Activated naive CD8-positive, alpha-beta T cell treated with anti-CD3 and anti-CD28 coated beads, Interleukin-2, amount 50 U/mL, for 24 hours (primary cell): ENCODE results near the gene LIFR.
"Not testable (repeated sequence)": the region's sequence is repeated elsewhere in the genome, so short reads cannot be mapped to it uniquely, and the experiment has no call there.

Experiments used
- ATAC-seq: fragments of 150-1000 bp; cut with Tn5 transposase; one replicate; pipeline ENCODE4 v1.10.0; 2021
- DNase-seq: peaks from one replicate; pipeline ENCODE4 v3.0.0; 2021
- H3K27ac Mint-ChIP-seq: one replicate; pipeline ENCODE4 v1.8.0; 2021; ENCODE audit warnings: mild to moderate bottlenecking, mixed read lengths
- H3K27me3 Mint-ChIP-seq: one replicate; pipeline ENCODE4 v1.8.0; 2021; ENCODE audit warnings: mixed read lengths
- H3K36me3 Mint-ChIP-seq: one replicate; pipeline ENCODE4 v1.8.0; 2021; ENCODE audit warnings: low read depth, mixed read lengths
- H3K4me1 Mint-ChIP-seq: one replicate; pipeline ENCODE4 v1.8.0; 2021; ENCODE audit warnings: mixed read lengths
- H3K4me3 Mint-ChIP-seq: one replicate; pipeline ENCODE4 v1.8.0; 2021; ENCODE audit warnings: mild to moderate bottlenecking, moderate library complexity, mixed read lengths
- H3K9me3 Mint-ChIP-seq: one replicate; pipeline ENCODE4 v1.8.0; 2021; ENCODE audit warnings: mixed read lengths

Gene LIFR

GRCh38 chr5:38590838-38591522 is 34.5 kb upstream of the LIFR start:
- Mint-ChIP-seq H3K27me3 (peaks cover 15% of the 10 kb centered on the region), H3K4me3 (no peak overlapping the region), H3K4me1 (no peaks in the 10 kb centered on the region), H3K36me3 (no peaks in the 10 kb centered on the region), H3K27ac (no peak overlapping the region), H3K9me3 (no peaks in the 10 kb centered on the region)
- DNase-seq = no peak
- no peak for ATAC-seq

DNA sequence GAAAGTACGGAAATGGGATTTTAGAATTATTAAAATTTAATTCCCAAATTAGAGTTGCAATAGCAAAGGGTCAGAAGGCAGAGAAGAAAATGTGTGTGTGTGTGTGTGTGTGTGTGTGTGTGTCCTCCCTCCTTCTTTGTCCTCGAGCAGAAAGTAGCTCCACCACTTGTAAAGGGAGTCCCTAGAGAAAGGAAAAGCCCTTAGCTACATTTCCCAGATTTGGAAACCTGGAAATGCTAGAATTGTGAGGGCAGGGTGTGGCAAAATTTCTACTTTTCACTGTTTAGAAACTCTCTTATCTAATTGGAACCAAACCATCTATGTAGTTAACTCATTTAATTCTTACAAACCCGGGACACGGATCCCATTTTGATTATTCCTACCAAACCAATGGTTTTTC is 33.2 kb upstream of the LIFR start:
- no peaks in the 10 kb centered on the region for H3K9me3 Mint-ChIP-seq

DNA sequence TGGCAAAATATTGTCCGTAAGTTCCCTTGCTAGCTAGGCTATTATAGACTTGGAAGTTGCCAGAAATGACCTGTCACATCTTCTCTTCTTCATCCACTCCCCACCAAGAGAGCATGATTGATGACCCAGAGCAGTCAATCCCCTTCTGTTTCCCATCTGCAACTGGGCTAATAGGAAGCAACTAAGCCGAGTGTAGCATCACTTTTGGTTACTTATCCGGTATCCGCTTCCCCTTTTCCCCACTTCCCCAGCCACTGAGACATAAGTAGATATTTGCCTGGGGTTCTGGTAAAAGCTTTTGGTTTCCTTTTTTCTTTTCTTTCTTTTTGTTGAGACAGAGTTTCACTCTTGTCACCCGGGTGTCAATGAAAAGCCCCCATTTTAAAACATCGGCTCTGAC is 29.4 kb upstream of the LIFR start:
- Mint-ChIP-seq H3K27me3 (peaks cover 46% of the 10 kb centered on the region), H3K4me3 (no peak overlapping the region)

More for the DNA sequence above, 33.2 kb upstream of the LIFR start:
- ATAC-seq (no peak), DNase-seq (no peak)
- no peaks in the 10 kb centered on the region for H3K4me1 Mint-ChIP-seq
- H3K27ac Mint-ChIP-seq = no peak overlapping the region
- H3K36me3 Mint-ChIP-seq = no peaks in the 10 kb centered on the region
- no peak overlapping the region for H3K4me3 Mint-ChIP-seq
- peaks cover 21% of the 10 kb centered on the region for H3K27me3 Mint-ChIP-seq

DNA sequence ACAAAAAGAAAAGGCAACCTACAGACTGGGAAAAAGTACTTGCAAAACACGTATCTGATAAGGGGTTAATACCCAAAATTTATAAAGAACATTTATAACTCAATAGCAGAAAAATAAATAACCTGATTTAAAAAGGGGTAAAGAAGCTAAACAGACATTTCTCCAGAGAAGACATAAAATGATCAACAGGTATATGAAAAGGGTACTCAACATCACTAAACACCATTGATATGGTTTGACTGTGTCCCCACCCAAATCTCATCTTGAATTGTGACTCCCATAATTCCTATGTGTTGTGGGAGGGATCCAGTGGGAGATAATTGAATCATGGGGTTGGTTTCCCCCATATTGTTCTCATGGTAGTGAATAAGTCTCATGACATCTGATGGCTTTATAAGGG is 27.1 kb upstream of the LIFR start:
- no peak overlapping the region for H3K4me3 Mint-ChIP-seq
- no peak for ATAC-seq
- no peaks in the 10 kb centered on the region for H3K36me3 Mint-ChIP-seq
- DNase-seq = no peak
- no peak overlapping the region for H3K27ac Mint-ChIP-seq
- H3K27me3 Mint-ChIP-seq = peaks cover 50% of the 10 kb centered on the region
- H3K4me1 Mint-ChIP-seq = peaks cover 5% of the 10 kb centered on the region
- H3K9me3 Mint-ChIP-seq = no peaks in the 10 kb centered on the region

More for the DNA sequence above, 29.4 kb upstream of the LIFR start:
- no peaks in the 10 kb centered on the region for H3K9me3 Mint-ChIP-seq
- no peak overlapping the region for H3K27ac Mint-ChIP-seq
- DNase-seq (no peak), ATAC-seq (no peak)
- no peaks in the 10 kb centered on the region for H3K36me3 Mint-ChIP-seq
- peaks cover 5% of the 10 kb centered on the region for H3K4me1 Mint-ChIP-seq

- Mint-ChIP-seq H3K27me3 (peaks cover 49% of the 10 kb centered on the region), H3K9me3 (no peaks in the 10 kb centered on the region), H3K4me3 (no peak overlapping the region), H3K4me1 (peaks cover 5% of the 10 kb centered on the region), H3K36me3 (no peaks in the 10 kb centered on the region), H3K27ac (no peak overlapping the region)
- no peak for DNase-seq
- ATAC-seq = no peak
Measured at GRCh38 chr5:38582975-38583319, 26.5 kb upstream of the LIFR start.

DNA sequence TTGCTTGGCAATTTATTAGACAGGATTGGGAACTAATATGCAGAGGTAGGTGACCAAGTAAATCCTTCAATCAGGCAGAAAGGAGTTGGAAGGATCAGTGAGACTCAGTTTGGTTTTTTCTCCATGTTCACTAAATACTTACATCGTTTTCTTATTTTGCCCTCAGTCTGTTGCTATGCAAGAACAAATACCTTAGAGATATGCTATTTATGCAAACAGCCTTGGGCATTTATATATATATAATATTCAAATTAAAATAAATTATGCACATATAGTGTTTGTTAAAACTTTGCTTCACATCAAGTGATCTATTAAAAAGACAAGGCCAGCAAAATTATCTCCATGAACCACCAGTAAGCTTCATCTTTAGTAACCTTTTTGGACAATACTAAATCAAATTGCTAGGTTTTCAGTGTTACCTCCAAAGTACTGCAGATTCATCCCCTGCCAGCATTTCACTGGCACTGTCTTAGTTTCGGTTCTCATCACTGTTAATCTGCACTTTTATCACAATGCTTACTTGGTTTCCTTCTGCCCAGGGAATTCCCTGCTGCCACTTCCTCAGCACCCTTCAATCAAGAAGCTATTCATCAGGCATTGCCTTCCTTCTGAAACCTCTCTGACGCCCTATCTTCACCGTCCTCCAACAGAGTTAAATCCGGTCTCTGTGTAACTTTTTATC is 26.0 kb upstream of the LIFR start:
- no peaks in the 10 kb centered on the region for H3K9me3 Mint-ChIP-seq
- H3K27me3 Mint-ChIP-seq = peaks cover 47% of the 10 kb centered on the region
- no peak for ATAC-seq
- peaks cover 5% of the 10 kb centered on the region for H3K4me1 Mint-ChIP-seq
- DNase-seq = no peak
- H3K4me3 Mint-ChIP-seq = no peak overlapping the region
- H3K27ac Mint-ChIP-seq = no peak overlapping the region
- H3K36me3 Mint-ChIP-seq = no peaks in the 10 kb centered on the region

DNA sequence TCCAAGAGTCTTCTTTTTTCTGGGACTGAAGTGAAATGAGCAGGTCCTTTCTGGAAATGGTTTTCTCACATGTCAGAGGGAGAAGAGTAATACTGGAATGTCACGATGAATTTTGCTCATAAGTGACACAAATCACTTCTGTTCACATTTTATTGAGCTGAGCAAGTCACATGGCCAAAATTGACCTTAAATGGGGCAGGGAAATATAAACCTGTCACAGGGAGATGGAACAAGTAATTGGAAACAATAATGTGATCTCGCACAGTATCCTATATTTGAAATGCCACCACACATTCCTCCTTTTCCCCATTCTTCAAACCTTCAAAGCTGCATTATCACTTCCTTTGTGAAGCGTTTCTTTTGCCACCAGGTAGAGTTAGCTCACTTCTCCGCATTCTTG is 25.2 kb upstream of the LIFR start:
- no peak for DNase-seq
- Mint-ChIP-seq H3K36me3 (no peaks in the 10 kb centered on the region), H3K4me1 (peaks cover 5% of the 10 kb centered on the region), H3K27me3 (peaks cover 47% of the 10 kb centered on the region), H3K9me3 (no peaks in the 10 kb centered on the region), H3K27ac (no peak overlapping the region), H3K4me3 (no peak overlapping the region)
- ATAC-seq = no peak

GRCh38 chr5:38579105-38579504 is 22.7 kb upstream of the LIFR start:
- H3K9me3 Mint-ChIP-seq = no peaks in the 10 kb centered on the region
- H3K4me3 Mint-ChIP-seq = no peak overlapping the region
- ATAC-seq = no peak
- peaks cover 33% of the 10 kb centered on the region for H3K27me3 Mint-ChIP-seq
- H3K27ac Mint-ChIP-seq = no peak overlapping the region
- peaks cover 5% of the 10 kb centered on the region for H3K4me1 Mint-ChIP-seq
- H3K36me3 Mint-ChIP-seq = no peaks in the 10 kb centered on the region
- DNase-seq = no peak

- Mint-ChIP-seq H3K4me1 (no peaks in the 10 kb centered on the region), H3K4me3 (no peak overlapping the region), H3K36me3 (no peaks in the 10 kb centered on the region), H3K27me3 (peaks cover 24% of the 10 kb centered on the region), H3K9me3 (no peaks in the 10 kb centered on the region), H3K27ac (no peak overlapping the region)
- no peak for DNase-seq
- ATAC-seq = no peak
Measured at GRCh38 chr5:38576961-38577684, 20.7 kb upstream of the LIFR start.

- ATAC-seq (no peak), DNase-seq (no peak)
- Mint-ChIP-seq H3K9me3 (no peaks in the 10 kb centered on the region), H3K36me3 (no peaks in the 10 kb centered on the region), H3K4me1 (no peaks in the 10 kb centered on the region), H3K27ac (no peak overlapping the region), H3K4me3 (no peak overlapping the region), H3K27me3 (peaks cover 17% of the 10 kb centered on the region)
Measured at GRCh38 chr5:38576442-38576841, 20.0 kb upstream of the LIFR start.

- DNase-seq (no peak), ATAC-seq (no peak)
- Mint-ChIP-seq H3K9me3 (no peaks in the 10 kb centered on the region), H3K4me3 (no peak overlapping the region), H3K36me3 (no peaks in the 10 kb centered on the region), H3K4me1 (no peaks in the 10 kb centered on the region), H3K27me3 (peaks cover 7% of the 10 kb centered on the region), H3K27ac (no peak overlapping the region)
Measured at GRCh38 chr5:38575476-38575875, 19.0 kb upstream of the LIFR start.

DNA sequence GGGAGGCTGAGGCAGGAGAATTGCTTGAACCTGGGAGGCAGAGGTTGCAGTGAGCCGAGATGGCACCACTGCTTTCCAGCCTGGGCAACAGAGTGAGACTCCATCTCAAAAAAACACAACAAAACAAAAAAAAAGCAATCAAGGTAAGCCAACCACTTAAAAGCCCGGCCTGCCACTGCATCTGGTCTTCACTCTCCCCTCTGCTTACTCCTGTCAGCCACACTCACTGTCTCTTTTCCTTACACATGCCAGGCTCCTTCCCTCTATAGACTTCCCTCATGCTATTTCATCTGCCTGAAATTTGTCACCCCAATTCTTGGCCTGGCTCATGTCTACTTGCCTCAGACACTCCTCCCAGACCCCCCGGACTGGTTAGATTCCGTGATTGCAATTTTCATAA is 17.6 kb upstream of the LIFR start:
- Mint-ChIP-seq H3K27ac (no peak overlapping the region), H3K4me3 (no peak overlapping the region), H3K4me1 (no peaks in the 10 kb centered on the region), H3K27me3 (peaks cover 6% of the 10 kb centered on the region), H3K9me3 (no peaks in the 10 kb centered on the region), H3K36me3 (no peaks in the 10 kb centered on the region)
- ATAC-seq (no peak), DNase-seq (no peak)

DNA sequence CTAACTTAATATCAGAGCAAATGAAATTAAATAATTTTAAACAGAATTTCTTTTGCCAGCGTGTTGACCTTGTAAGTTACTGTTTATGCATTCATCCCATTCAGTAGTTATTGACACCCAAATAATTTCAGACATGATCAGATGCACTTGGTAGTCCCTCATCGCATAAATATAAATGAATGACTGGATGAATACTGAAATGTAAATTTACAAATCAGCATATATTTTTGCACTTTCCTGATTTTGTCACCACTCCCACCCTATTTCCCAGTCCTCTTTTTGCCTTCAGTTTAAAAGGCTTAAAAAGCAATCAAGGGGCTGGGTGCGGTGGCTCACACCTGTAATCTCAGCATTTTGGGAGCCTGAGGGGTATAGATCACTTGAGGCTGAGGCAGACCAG is 17.1 kb upstream of the LIFR start:
- Mint-ChIP-seq H3K4me1 (no peaks in the 10 kb centered on the region), H3K27me3 (peaks cover 7% of the 10 kb centered on the region), H3K4me3 (no peak overlapping the region), H3K27ac (no peak overlapping the region), H3K9me3 (no peaks in the 10 kb centered on the region), H3K36me3 (no peaks in the 10 kb centered on the region)
- no peak for ATAC-seq
- no peak for DNase-seq

GRCh38 chr5:38569180-38569579 is 12.7 kb upstream of the LIFR start:
- peaks cover 16% of the 10 kb centered on the region for H3K27me3 Mint-ChIP-seq
- DNase-seq (no peak), ATAC-seq (no peak)
- no peak overlapping the region for H3K27ac Mint-ChIP-seq
- no peaks in the 10 kb centered on the region for H3K4me1 Mint-ChIP-seq
- H3K36me3 Mint-ChIP-seq = no peaks in the 10 kb centered on the region
- H3K9me3 Mint-ChIP-seq = no peaks in the 10 kb centered on the region
- H3K4me3 Mint-ChIP-seq = no peak overlapping the region

GRCh38 chr5:38567306-38567705 is 10.9 kb upstream of the LIFR start:
- DNase-seq, H3K4me3 Mint-ChIP-seq, H3K27ac Mint-ChIP-seq, H3K9me3 Mint-ChIP-seq, H3K4me1 Mint-ChIP-seq, ATAC-seq, H3K36me3 Mint-ChIP-seq: not testable (repeated sequence)
- H3K27me3 Mint-ChIP-seq = peaks cover 22% of the 10 kb centered on the region
